Neural cell (in vitro differentiated cells): ENCODE results near the gene SDK2.

Experiments used
- CTCF ChIP-seq: fragments of 450-650 bp; IDR thresholded peaks from 2 replicates; pipeline ENCODE4 v1.5.1; 2014; ENCODE audit warnings: antibody characterized with exemption, mild to moderate bottlenecking, moderate library complexity; ENCODE audit not compliant: poor library complexity, severe bottlenecking
- RAD21 ChIP-seq: fragments of 450-650 bp; conservative IDR thresholded peaks from 2 replicates; pipeline ENCODE4 v1.6.1; 2014; ENCODE audit warnings: antibody characterized with exemption, mild to moderate bottlenecking, moderate library complexity

- TF ChIP-seq CTCF: no peak
- TF ChIP-seq RAD21: no peak
Observed at GRCh38 chr17:73584987-73585386, 59.3 kb downstream of the SDK2 start.
